ENCODE measurements around the gene DHX32. TPM values are rescaled to one million over a fixed set of nuclear protein-coding genes. Genes with fewer than 3 reads are reported as not detected.

Gene DHX32
- total and polyA plus RNA-seq, 2 donors (not counting 1 experiment from before 2014, with no cell fraction given): 5.2 to 12.4 TPM

DNA sequence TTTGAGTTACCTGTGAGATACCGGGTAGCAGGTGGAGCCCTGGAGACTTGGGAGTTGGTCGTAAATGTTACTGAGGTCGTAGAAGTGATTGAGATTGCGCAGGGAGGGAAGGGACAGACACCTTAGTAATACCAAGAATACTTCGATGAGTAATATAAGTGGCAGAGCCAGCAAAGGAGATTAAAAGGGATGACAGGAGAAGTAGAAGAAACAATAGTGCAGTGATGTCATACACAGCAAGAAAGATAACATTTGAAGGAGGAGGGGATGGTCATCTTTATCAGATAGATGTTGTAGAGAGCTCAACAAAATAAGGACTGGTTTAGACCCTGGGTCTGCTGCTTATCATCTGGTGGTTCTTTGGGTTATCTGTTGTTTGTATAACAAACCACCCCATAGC is 52.8 kb downstream of the DHX32 start:
- ChIA-PET CTCF (no interaction called here), POLR2A (no interaction called here)
- H3K4me1 Mint-ChIP-seq: peaks cover 14% of the 10 kb centered on the region
- Histone ChIP-seq H3K79me2 (ENCODE audit: control insufficient read depth, insufficient read depth, low read length) (peaks cover 41% of the 10 kb centered on the region), H3K4me3 (ENCODE audit: control extremely low read depth in 1 of 5, extremely low read depth in 1 of 5, insufficient read depth in 1 of 5, low read depth in 2 of 5, low read length in 4 of 5) (no peak overlapping the region), H3K36me3 (replicated peaks in 1 of 2; ENCODE audit: control extremely low read depth in 1 of 2, control insufficient read depth in 1 of 2, extremely low read depth in 1 of 2, insufficient read depth in 2 of 2, low read length in 1 of 2) (peaks cover 3 to 65% of the 10 kb centered on the region in 2 experiments), H3K4me1 (ENCODE audit: control insufficient read depth in 2 of 2, insufficient read depth in 2 of 2, low read length in 2 of 2) (peaks cover 14 to 17% of the 10 kb centered on the region in 2 donors), H4K20me1 (ENCODE audit: control insufficient read depth, insufficient read depth, low read length, poor library complexity, severe bottlenecking) (peaks cover 21% of the 10 kb centered on the region), H3K9ac (ENCODE audit: low read length) (no peak overlapping the region), H3K27ac (ENCODE audit: low read length in 2 of 2) (no peak overlapping the region), H2AFZ (ENCODE audit: insufficient read depth, low read depth, low read length, poor library complexity, severe bottlenecking) (no peak overlapping the region), H3K27me3 (replicated peaks in 1 of 4; ENCODE audit: control extremely low read depth in 1 of 4, control insufficient read depth in 3 of 4, insufficient read depth in 4 of 4, low read length in 3 of 4) (no peaks in the 10 kb centered on the region), H3K4me2 (replicated peaks; ENCODE audit: low read depth, low read length, poor library complexity, severe bottlenecking) (no peak overlapping the region), H3K9me3 (ENCODE audit: control extremely low read depth in 1 of 3, control insufficient read depth in 2 of 3, insufficient read depth in 1 of 3, low read length in 2 of 3) (no peaks in the 10 kb centered on the region)
- intact Hi-C loops (cut with micrococcal nuclease): no loop called here
- H3K27me3 Mint-ChIP-seq: no peaks in the 10 kb centered on the region
- DNase-seq (no peak), ATAC-seq (ENCODE audit: low read depth) (no peak)
- TF ChIP-seq, protein P1, sequence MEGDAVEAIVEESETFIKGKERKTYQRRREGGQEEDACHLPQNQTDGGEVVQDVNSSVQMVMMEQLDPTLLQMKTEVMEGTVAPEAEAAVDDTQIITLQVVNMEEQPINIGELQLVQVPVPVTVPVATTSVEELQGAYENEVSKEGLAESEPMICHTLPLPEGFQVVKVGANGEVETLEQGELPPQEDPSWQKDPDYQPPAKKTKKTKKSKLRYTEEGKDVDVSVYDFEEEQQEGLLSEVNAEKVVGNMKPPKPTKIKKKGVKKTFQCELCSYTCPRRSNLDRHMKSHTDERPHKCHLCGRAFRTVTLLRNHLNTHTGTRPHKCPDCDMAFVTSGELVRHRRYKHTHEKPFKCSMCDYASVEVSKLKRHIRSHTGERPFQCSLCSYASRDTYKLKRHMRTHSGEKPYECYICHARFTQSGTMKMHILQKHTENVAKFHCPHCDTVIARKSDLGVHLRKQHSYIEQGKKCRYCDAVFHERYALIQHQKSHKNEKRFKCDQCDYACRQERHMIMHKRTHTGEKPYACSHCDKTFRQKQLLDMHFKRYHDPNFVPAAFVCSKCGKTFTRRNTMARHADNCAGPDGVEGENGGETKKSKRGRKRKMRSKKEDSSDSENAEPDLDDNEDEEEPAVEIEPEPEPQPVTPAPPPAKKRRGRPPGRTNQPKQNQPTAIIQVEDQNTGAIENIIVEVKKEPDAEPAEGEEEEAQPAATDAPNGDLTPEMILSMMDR (IDR thresholded peaks at IDR 0.05): no peak
- TF ChIP-seq EZH2 (IDR thresholded peaks at IDR 0.05; ENCODE audit: borderline replicate concordance, insufficient read depth, low read depth, low read length, poor library complexity, severe bottlenecking): no peak
- no peaks in the 10 kb centered on the region for H3K9me3 Mint-ChIP-seq (ENCODE audit: insufficient read depth)
- no peak overlapping the region for H3K4me3 Mint-ChIP-seq
- WGBS (ENCODE audit: insufficient coverage): 77% methylated on average over 5 of the region's 5 CpGs
- H3K27ac Mint-ChIP-seq: no peak overlapping the region

DNA sequence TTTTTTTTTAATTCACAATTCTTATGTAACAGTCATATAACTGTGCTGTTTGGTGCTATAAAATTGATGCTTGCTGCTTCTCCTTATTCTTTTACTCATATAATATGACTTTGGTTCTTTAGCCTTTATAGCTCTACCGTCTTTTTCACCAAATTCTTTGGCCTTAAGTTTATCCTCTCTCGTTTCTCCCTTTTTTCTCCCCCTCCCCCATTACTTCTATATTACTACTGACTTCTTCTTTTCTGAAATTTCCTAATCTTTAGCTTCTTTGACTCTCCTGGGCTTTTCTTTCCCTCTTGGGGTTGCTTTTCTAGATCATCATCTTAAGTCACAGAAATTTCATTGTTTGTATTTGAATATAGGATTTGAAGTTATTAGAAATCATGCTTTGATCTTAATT is 54.0 kb downstream of the DHX32 start:
- Mint-ChIP-seq H3K4me3 (no peak overlapping the region), H3K9me3 (ENCODE audit: insufficient read depth) (no peaks in the 10 kb centered on the region), H3K27ac (no peak overlapping the region), H3K4me1 (peaks cover 14% of the 10 kb centered on the region), H3K27me3 (no peaks in the 10 kb centered on the region)
- Histone ChIP-seq H3K4me1 (ENCODE audit: control insufficient read depth in 2 of 2, insufficient read depth in 2 of 2, low read length in 2 of 2) (peaks cover 15 to 22% of the 10 kb centered on the region in 2 donors), H3K9ac (ENCODE audit: low read length) (no peak overlapping the region), H3K4me3 (ENCODE audit: control extremely low read depth in 1 of 5, extremely low read depth in 1 of 5, insufficient read depth in 1 of 5, low read depth in 2 of 5, low read length in 4 of 5) (no peak overlapping the region), H3K27ac (ENCODE audit: low read length in 2 of 2) (no peak overlapping the region), H3K36me3 (replicated peaks in 1 of 2; ENCODE audit: control extremely low read depth in 1 of 2, control insufficient read depth in 1 of 2, extremely low read depth in 1 of 2, insufficient read depth in 2 of 2, low read length in 1 of 2) (peaks cover 1 to 53% of the 10 kb centered on the region in 2 experiments), H3K4me2 (replicated peaks; ENCODE audit: low read depth, low read length, poor library complexity, severe bottlenecking) (no peak overlapping the region), H3K27me3 (replicated peaks in 1 of 4; ENCODE audit: control extremely low read depth in 1 of 4, control insufficient read depth in 3 of 4, insufficient read depth in 4 of 4, low read length in 3 of 4) (no peaks in the 10 kb centered on the region), H2AFZ (ENCODE audit: insufficient read depth, low read depth, low read length, poor library complexity, severe bottlenecking) (no peak overlapping the region), H3K9me3 (ENCODE audit: control extremely low read depth in 1 of 3, control insufficient read depth in 2 of 3, insufficient read depth in 1 of 3, low read length in 2 of 3) (no peaks in the 10 kb centered on the region), H4K20me1 (ENCODE audit: control insufficient read depth, insufficient read depth, low read length, poor library complexity, severe bottlenecking) (peaks cover 21% of the 10 kb centered on the region), H3K79me2 (ENCODE audit: control insufficient read depth, insufficient read depth, low read length) (peaks cover 50% of the 10 kb centered on the region)
- 94% methylated on average over 2 of the region's 2 CpGs for WGBS (ENCODE audit: insufficient coverage)
- ChIA-PET CTCF (interaction anchor here (0.9 kb wide), 1 partner anchor 30 kb away, joined by 3 read pairs; no protein-coding TSS in a partner anchor), POLR2A (no interaction called here)
- no peak for ATAC-seq (ENCODE audit: low read depth)
- no peak for DNase-seq
- intact Hi-C loops (cut with micrococcal nuclease): no loop called here
- TF ChIP-seq, protein P1 (IDR thresholded peaks at IDR 0.05): no peak
- TF ChIP-seq EZH2 (IDR thresholded peaks at IDR 0.05; ENCODE audit: borderline replicate concordance, insufficient read depth, low read depth, low read length, poor library complexity, severe bottlenecking): no peak
